T-helper 1 cell treated with Interleukin-12 subunit alpha and Interleukin-12 subunit beta and Interleukin-4 antibody, amounts not matched to agents 30 μg/mL and 1 μg/mL, for 36 hours (primary cell): Measurements from ENCODE around the gene ARHGAP30.

Experiments
- H3K27ac Mint-ChIP-seq: one replicate; pipeline ENCODE4 v1.8.0; 2021; ENCODE audit warnings: mild to moderate bottlenecking, mixed read lengths
- H3K27me3 Mint-ChIP-seq: one replicate; pipeline ENCODE4 v1.8.0; 2021; ENCODE audit warnings: low read depth, mixed read lengths
- H3K36me3 Mint-ChIP-seq: one replicate; pipeline ENCODE4 v1.8.0; 2021; ENCODE audit warnings: low read depth, mixed read lengths
- H3K4me1 Mint-ChIP-seq: one replicate; pipeline ENCODE4 v1.8.0; 2021; ENCODE audit warnings: low read depth, mixed read lengths
- H3K4me3 Mint-ChIP-seq: one replicate; pipeline ENCODE4 v1.8.0; 2021; ENCODE audit warnings: mild to moderate bottlenecking, moderate library complexity, mixed read lengths
- H3K9me3 Mint-ChIP-seq: one replicate; pipeline ENCODE4 v1.8.0; 2021; ENCODE audit warnings: mixed read lengths

Gene ARHGAP30

GRCh38 chr1:161083748-161084596, 14.3 kb upstream of the ARHGAP30 start:
- Mint-ChIP-seq H3K4me1 (peaks cover 4% of the 10 kb centered on the region), H3K27me3 (no peaks in the 10 kb centered on the region), H3K4me3 (no peak overlapping the region), H3K27ac (no peak overlapping the region), H3K9me3 (no peaks in the 10 kb centered on the region), H3K36me3 (no peaks in the 10 kb centered on the region)

GRCh38 chr1:161082996-161083747, 13.5 kb upstream of the ARHGAP30 start:
- Mint-ChIP-seq H3K27me3 (no peaks in the 10 kb centered on the region), H3K4me3 (no peak overlapping the region), H3K36me3 (no peaks in the 10 kb centered on the region), H3K4me1 (peaks cover 4% of the 10 kb centered on the region), H3K27ac (no peak overlapping the region), H3K9me3 (no peaks in the 10 kb centered on the region)

GRCh38 chr1:161082483-161082882, 12.8 kb upstream of the ARHGAP30 start:
- H3K27me3 Mint-ChIP-seq: no peaks in the 10 kb centered on the region
- peaks cover 3% of the 10 kb centered on the region for H3K4me1 Mint-ChIP-seq
- no peaks in the 10 kb centered on the region for H3K36me3 Mint-ChIP-seq
- no peak overlapping the region for H3K4me3 Mint-ChIP-seq
- no peaks in the 10 kb centered on the region for H3K9me3 Mint-ChIP-seq
- no peak overlapping the region for H3K27ac Mint-ChIP-seq

GRCh38 chr1:161081519-161081918, 11.8 kb upstream of the ARHGAP30 start:
- Mint-ChIP-seq H3K4me3 (no peak overlapping the region), H3K36me3 (no peaks in the 10 kb centered on the region), H3K27ac (no peak overlapping the region), H3K9me3 (no peaks in the 10 kb centered on the region), H3K27me3 (no peaks in the 10 kb centered on the region), H3K4me1 (peaks cover 3% of the 10 kb centered on the region)

- Mint-ChIP-seq H3K4me3 (no peak overlapping the region), H3K27ac (no peak overlapping the region), H3K27me3 (no peaks in the 10 kb centered on the region), H3K36me3 (no peaks in the 10 kb centered on the region), H3K9me3 (no peaks in the 10 kb centered on the region), H3K4me1 (peaks cover 4% of the 10 kb centered on the region)
These were observed 11.0 kb upstream of the ARHGAP30 start for GRCh38 chr1:161080441-161081405.

GRCh38 chr1:161079436-161080110, 9.9 kb upstream of the ARHGAP30 start:
- no peak overlapping the region for H3K4me3 Mint-ChIP-seq
- no peaks in the 10 kb centered on the region for H3K27me3 Mint-ChIP-seq
- H3K36me3 Mint-ChIP-seq: no peaks in the 10 kb centered on the region
- H3K9me3 Mint-ChIP-seq: no peaks in the 10 kb centered on the region
- no peak overlapping the region for H3K27ac Mint-ChIP-seq
- H3K4me1 Mint-ChIP-seq: peaks cover 4% of the 10 kb centered on the region

GRCh38 chr1:161077426-161077825, 7.7 kb upstream of the ARHGAP30 start:
- Mint-ChIP-seq H3K9me3 (no peaks in the 10 kb centered on the region), H3K4me3 (no peak overlapping the region), H3K27me3 (no peaks in the 10 kb centered on the region), H3K27ac (no peak overlapping the region), H3K36me3 (no peaks in the 10 kb centered on the region), H3K4me1 (peaks cover 12% of the 10 kb centered on the region)

- peaks cover 18% of the 10 kb centered on the region for H3K4me1 Mint-ChIP-seq
- H3K4me3 Mint-ChIP-seq: no peak overlapping the region
- H3K27me3 Mint-ChIP-seq: no peaks in the 10 kb centered on the region
- no peak overlapping the region for H3K27ac Mint-ChIP-seq
- no peaks in the 10 kb centered on the region for H3K9me3 Mint-ChIP-seq
- H3K36me3 Mint-ChIP-seq: no peaks in the 10 kb centered on the region
These were observed 6.7 kb upstream of the ARHGAP30 start for GRCh38 chr1:161076410-161076809.

- peaks cover 30% of the 10 kb centered on the region for H3K4me1 Mint-ChIP-seq
- no peak overlapping the region for H3K27ac Mint-ChIP-seq
- H3K27me3 Mint-ChIP-seq: no peaks in the 10 kb centered on the region
- H3K36me3 Mint-ChIP-seq: no peaks in the 10 kb centered on the region
- no peaks in the 10 kb centered on the region for H3K9me3 Mint-ChIP-seq
- no peak overlapping the region for H3K4me3 Mint-ChIP-seq
These were observed 5.1 kb upstream of the ARHGAP30 start for GRCh38 chr1:161074676-161075368.

GRCh38 chr1:161073474-161074121, 3.9 kb upstream of the ARHGAP30 start:
- Mint-ChIP-seq H3K27ac (no peak overlapping the region), H3K36me3 (peaks cover 6% of the 10 kb centered on the region), H3K4me3 (no peak overlapping the region), H3K9me3 (no peaks in the 10 kb centered on the region), H3K4me1 (peaks cover 32% of the 10 kb centered on the region), H3K27me3 (no peaks in the 10 kb centered on the region)

GRCh38 chr1:161072751-161073449, 3.2 kb upstream of the ARHGAP30 start:
- peaks cover 37% of the 10 kb centered on the region for H3K4me1 Mint-ChIP-seq
- no peaks in the 10 kb centered on the region for H3K9me3 Mint-ChIP-seq
- H3K27me3 Mint-ChIP-seq: no peaks in the 10 kb centered on the region
- no peak overlapping the region for H3K4me3 Mint-ChIP-seq
- no peak overlapping the region for H3K27ac Mint-ChIP-seq
- peaks cover 12% of the 10 kb centered on the region for H3K36me3 Mint-ChIP-seq

- H3K4me3 Mint-ChIP-seq: no peak overlapping the region
- peak overlapping the region; percentile 15 for H3K27ac Mint-ChIP-seq
- H3K27me3 Mint-ChIP-seq: no peaks in the 10 kb centered on the region
- peaks cover 20% of the 10 kb centered on the region for H3K36me3 Mint-ChIP-seq
- H3K4me1 Mint-ChIP-seq: peaks cover 44% of the 10 kb centered on the region
- H3K9me3 Mint-ChIP-seq: no peaks in the 10 kb centered on the region
These were observed 2.2 kb upstream of the ARHGAP30 start for GRCh38 chr1:161071886-161072371.
